ENCODE data around the gene SMIM43. TPM values are rescaled to one million over a fixed set of nuclear protein-coding genes. Genes with fewer than 3 reads are reported as not detected.
A peak's percentile ranks its signal among the peaks of the same experiment; 100 is the strongest.

The SMIM43 gene
- total RNA-seq, 1 donor from 2014 or later = not detected

DNA sequence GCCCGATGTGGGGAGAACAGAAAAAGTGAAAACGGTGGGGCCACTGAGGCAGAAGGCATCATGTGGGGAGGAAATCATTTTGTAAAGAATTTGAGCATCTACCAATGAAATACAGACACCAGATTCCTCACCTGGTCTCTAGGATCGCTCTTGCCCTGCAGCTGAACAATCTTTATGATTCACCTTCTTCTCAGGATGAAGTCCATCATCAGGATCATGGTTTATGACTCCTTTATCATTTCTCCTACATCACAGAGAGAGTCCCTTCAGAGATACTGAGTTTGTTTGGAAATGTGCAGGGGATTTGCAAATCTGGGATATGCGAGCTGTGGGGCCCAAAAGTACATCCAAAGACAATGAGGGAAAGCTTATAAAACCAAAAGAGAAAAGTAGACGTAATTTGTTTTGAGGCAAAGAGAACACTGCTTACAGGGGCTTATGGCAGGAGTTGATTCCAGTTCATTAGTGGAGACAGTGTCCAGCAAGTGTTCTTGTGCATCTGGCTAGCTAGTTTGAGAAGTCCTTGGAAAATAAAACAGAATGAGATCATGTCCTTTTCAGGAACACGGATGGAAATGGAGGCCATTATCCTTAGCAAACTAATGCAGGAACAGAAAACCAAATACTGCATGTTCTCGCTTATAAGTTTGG is 52.8 kb downstream of the SMIM43 start:
- ATAC-seq (ENCODE audit: poor library complexity) = peak; percentile 73
- DNase-seq = no peak
- intact Hi-C loops (cut with DNase I) = no loop called here

DNA sequence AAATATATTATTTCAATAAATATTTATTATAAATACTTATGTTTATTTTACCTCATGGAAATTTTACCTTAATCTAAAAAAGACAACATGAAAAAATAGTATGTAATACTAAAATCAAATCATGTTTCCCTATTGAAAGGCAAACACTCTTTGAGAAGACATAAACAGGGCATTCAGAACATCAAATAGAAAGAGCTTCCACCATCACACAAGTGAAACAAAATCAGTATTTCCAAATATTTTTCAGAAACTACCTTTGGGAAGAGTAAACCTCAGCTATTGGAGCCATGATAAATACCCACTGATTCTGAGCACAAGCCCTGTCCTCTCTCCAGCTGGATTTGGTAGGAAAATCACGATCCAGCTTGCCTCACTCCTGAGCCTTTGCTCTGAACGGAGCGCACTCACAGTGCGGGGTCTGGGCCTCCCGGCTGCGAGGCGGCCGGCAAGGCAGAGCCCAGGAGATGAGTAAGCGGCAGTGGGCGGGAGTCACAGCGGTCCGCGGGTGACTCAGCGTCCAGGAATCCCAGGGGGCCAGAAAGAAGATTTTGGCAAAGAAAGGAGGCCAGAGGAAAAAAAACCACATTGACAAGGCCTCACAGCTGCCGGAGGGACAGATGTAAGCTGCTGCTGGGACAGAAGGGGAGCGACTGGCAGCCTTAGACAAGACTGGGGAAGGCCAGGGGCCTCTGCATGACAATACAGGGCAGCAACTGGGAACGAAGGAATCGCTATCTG is 53.5 kb downstream of the SMIM43 start:
- DNase-seq = peak; percentile 90
- peak; percentile 99 for ATAC-seq (ENCODE audit: poor library complexity)
- intact Hi-C loops (cut with DNase I) = no loop called here

DNA sequence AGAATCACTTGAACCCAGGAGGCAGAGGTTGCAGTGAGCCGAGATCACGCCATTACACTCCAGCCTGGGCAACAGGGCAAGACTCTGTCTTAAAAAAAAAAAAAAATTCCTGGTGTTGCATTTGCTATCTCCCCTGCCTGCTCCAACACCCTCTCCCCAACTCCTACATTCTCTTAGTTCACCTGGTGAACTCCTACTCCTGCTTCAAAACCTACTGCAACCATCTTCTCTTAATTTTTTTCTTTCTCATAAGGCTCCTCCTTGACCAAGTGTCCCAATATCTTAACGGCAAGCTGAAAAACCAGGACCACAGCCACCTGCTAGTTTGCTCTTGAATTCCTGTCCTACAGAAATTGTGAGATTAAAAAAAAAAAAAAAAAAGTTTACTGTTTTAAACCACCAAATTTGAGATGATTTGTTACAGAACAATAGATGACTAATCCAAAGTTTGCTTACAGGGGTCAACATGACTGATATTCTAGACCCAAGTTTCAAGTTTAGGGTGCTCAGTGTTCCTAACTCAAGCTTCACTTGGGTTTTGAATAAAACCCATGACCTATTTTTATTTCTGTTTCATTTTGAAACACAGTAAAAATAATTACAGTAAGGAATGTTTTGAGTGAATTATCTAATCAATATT is 55.1 kb downstream of the SMIM43 start:
- DNase-seq (no peak), ATAC-seq (ENCODE audit: poor library complexity) (no peak)
- intact Hi-C loops (cut with DNase I) = no loop called here

Other genes with a start within 250 kb of the SMIM43 start
- gene ANXA5, start 68.2 kb downstream of the SMIM43 start, total RNA-seq = 105 TPM
- gene EXOSC9, start 36.2 kb upstream of the SMIM43 start, total RNA-seq = 9.8 TPM
- gene CCNA2, start 58.7 kb upstream of the SMIM43 start, total RNA-seq = 0.81 TPM
- 5.6 TPM for gene BBS7, start 105.3 kb upstream of the SMIM43 start, total RNA-seq
- gene TRPC3, start 186.9 kb upstream of the SMIM43 start, total RNA-seq = 0.13 TPM